ENCODE results near the gene CHERP. TPM values are rescaled to one million over a fixed set of nuclear protein-coding genes. Genes with fewer than 3 reads are reported as not detected.

CHERP gene, protein sequence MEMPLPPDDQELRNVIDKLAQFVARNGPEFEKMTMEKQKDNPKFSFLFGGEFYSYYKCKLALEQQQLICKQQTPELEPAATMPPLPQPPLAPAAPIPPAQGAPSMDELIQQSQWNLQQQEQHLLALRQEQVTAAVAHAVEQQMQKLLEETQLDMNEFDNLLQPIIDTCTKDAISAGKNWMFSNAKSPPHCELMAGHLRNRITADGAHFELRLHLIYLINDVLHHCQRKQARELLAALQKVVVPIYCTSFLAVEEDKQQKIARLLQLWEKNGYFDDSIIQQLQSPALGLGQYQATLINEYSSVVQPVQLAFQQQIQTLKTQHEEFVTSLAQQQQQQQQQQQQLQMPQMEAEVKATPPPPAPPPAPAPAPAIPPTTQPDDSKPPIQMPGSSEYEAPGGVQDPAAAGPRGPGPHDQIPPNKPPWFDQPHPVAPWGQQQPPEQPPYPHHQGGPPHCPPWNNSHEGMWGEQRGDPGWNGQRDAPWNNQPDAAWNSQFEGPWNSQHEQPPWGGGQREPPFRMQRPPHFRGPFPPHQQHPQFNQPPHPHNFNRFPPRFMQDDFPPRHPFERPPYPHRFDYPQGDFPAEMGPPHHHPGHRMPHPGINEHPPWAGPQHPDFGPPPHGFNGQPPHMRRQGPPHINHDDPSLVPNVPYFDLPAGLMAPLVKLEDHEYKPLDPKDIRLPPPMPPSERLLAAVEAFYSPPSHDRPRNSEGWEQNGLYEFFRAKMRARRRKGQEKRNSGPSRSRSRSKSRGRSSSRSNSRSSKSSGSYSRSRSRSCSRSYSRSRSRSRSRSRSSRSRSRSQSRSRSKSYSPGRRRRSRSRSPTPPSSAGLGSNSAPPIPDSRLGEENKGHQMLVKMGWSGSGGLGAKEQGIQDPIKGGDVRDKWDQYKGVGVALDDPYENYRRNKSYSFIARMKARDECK
- total RNA-seq (2022; extraction: Qiagen RNA extraction; ENCODE audit: low read depth) = 22.9 to 33.4 TPM (median 32.8 TPM) in 5 replicates

DNA sequence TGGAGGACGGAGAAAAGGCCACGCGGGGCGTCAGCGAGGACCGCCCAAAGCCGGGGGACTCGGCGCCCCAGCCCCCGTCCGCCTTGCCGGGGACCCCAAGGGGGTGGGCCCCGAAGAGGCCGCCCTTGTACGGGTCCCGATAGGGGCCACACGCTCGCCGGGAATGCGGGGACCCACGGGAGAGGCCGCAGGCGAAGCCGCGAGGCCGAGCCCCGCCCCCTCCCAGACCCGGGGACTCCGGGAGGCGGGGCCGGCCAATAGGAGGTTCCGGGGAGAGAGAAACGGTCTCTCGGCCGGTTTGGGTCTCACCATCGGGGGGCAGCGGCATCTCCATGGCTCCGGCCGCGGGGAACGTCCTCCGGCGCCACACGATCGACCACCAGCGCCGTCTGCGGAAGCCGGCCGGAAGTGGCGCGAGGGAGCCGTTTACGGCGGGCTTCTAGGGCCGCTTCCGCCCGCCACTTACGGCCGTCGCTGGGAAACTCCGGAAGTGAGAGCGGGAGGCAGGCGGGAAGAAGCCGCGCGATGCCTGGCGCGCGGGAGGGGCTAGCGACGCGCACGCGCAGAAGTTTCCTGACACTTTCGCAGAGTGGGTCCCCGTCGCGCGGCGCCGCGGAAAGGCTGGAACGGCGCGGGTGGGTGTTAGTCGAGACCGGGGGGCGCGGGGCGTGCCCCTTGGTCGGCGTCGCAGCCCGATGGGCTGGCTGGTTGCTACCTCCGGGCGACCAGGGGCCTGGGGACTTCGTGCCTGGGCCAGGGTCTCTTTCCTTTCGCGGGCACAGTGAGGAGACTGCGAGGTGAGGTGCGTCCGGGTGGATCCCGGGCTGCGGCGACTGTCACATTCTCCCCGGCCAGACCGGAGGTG, at the start of gene CHERP:
Gene CHERP, minus strand, starts transcription at position 393 of the 865 bp plus-strand sequence. Its CDS starts 59 bp downstream, at position 334.

DNA sequence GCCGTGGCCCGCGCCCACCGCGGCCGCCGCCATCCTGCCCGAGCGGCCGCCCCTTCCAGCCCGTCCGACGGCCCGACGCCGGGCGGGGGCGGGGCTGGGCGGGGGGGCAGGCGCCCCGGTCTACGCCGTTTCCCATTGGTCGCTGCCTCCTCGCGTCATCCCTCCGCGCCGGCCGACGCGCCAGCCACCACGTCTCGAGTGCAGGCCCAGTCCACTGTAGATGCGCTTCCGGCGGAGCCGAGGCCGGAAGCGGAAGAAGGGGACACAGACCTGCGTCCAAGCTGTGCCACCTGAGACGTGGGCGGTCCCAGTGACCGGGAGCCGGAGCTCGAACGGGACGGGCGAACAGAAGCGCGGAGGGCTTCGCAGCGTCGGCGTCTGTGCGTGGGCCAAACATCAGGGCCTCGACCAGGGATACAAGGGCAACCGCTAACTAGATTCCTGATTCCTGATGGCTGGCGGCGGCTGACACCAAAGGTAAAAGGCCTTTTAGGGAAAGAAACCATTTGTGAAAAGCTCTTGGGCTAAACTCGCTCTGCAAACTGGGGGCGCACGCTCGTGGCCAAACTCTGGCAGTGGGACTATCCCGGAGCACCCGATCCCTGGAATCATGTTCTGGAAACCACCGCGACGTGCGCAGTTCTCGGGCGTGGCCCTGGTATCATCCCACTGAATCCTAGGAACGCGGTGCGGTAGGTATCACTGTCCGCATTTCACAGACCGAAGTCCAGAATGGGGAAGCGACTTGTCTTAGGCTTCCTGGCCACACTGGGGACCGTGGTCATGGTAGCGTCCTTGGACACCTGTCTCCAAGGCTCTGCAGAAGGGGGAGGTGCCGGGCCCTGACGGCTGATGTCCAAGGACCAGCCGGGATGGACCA, 30.3 kb upstream of the CHERP start, which contains the start of gene SLC35E1:
Gene SLC35E1, minus strand, starts transcription at position 84 of the 880 bp plus-strand sequence. Its CDS starts 51 bp downstream, at position 33.

DNA sequence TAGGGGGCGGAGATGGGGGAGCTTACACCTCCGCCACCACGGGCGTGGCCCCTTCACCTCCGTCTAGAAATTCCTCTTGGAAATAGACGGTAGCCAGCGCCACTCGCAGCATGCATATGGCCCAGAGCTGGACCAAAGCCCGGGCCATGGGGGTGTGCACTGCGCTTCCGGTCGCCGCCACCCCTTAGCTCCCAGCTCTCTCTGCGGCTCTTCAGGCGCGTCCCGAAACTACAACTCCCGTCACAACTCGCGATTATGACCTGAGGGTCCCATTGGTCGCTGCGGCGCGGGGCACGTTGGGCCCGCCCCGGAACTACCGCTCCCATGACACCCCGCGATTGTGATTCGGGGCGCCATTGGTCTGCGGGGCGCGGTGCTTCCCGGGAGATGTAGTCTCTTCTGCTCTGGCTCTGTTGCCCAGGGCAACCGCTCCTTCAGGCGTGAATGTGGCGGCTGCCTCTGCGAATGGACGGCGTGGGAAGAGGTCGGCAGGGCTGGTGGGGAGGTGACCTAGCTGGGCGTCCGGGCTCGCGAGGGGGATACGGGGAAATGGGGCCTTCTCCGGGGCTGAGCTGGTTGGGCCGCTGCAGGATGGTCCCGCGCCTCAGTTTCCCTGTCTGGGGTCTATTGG, 46.1 kb downstream of the CHERP start, which contains the start of the genes C19orf44 and CALR3:
Gene C19orf44, plus strand, starts transcription at position 413 of the 631 bp plus-strand sequence. CDS start 4,399 bp downstream, outside the sequence.
Gene CALR3, minus strand, starts transcription at position 186 of the 631 bp plus-strand sequence. Its CDS starts 38 bp downstream, at position 148.

Other genes with a start within 250 kb of the CHERP start
- gene KLF2, start 217.6 kb downstream of the CHERP start, total RNA-seq (2022; extraction: Qiagen RNA extraction; ENCODE audit: low read depth) = 13.1 to 35.2 TPM (median 30.6 TPM) in 5 replicates
- gene EPS15L1, start 70.5 kb downstream of the CHERP start, total RNA-seq (2022; extraction: Qiagen RNA extraction; ENCODE audit: low read depth) = 10.6 to 16.3 TPM (median 15.1 TPM) in 5 replicates
- gene CALR3, start 46.3 kb downstream of the CHERP start, total RNA-seq (2022; extraction: Qiagen RNA extraction; ENCODE audit: low read depth) = not detected in 5 replicates
- 1.4 to 3.1 TPM (median 2.7 TPM) in 5 replicates for gene C19orf44, start 46.0 kb downstream of the CHERP start, total RNA-seq (2022; extraction: Qiagen RNA extraction; ENCODE audit: low read depth)
- 15.0 to 23.0 TPM (median 18.6 TPM) in 5 replicates for gene SLC35E1, start 30.0 kb upstream of the CHERP start, total RNA-seq (2022; extraction: Qiagen RNA extraction; ENCODE audit: low read depth)
- 4.2 to 5.9 TPM (median 5.5 TPM) in 5 replicates for gene MED26, start 85.8 kb upstream of the CHERP start, total RNA-seq (2022; extraction: Qiagen RNA extraction; ENCODE audit: low read depth)
- 65.2 to 89.1 TPM (median 73.0 TPM) in 5 replicates for gene SMIM7, start 117.7 kb upstream of the CHERP start, total RNA-seq (2022; extraction: Qiagen RNA extraction; ENCODE audit: low read depth)
- gene TMEM38A, start 118.7 kb upstream of the CHERP start, total RNA-seq (2022; extraction: Qiagen RNA extraction; ENCODE audit: low read depth) = 0.22 to 1.6 TPM (median 1.2 TPM) in 5 replicates
- not detected in 5 replicates for gene NWD1, start 177.4 kb upstream of the CHERP start, total RNA-seq (2022; extraction: Qiagen RNA extraction; ENCODE audit: low read depth)

Measured in A549 treated with ZK216348 at 1 μM for 4 hours (cell line).